Cardiac septum (tissue), 1 donor: ENCODE data around the gene MTERF1. TPM values are rescaled to one million over a fixed set of nuclear protein-coding genes. Genes with fewer than 3 reads are reported as not detected.
"Not testable (repeated sequence)": the region's sequence is repeated elsewhere in the genome, so short reads cannot be mapped to it uniquely, and the experiment has no call there.

Experiments used
- DNase-seq: peaks from one replicate; pipeline ENCODE4 v3.0.0-alpha.2; 2020; ENCODE audit warnings: low spot score
- intact Hi-C: fragments of 100-400 bp; cut with DNase I; formaldehyde crosslinking; loops from one replicate; pipeline ENCODE4 v1.14.0; 2022
- total RNA-seq: library from RNA; stranded (reverse); fragmentation: NEBNext Ultra II Directional; extraction: Animal tissue kit (Norgen Biotek cat#: 25700); gene quantifications from one replicate; pipeline ENCODE4 v1.2.1, GENCODE V29; 2021
- donor health status: DM: no; HTN: no; CAD: no.

Gene MTERF1
- total RNA-seq, 1 donor from 2014 or later: 7.5 TPM

DNA sequence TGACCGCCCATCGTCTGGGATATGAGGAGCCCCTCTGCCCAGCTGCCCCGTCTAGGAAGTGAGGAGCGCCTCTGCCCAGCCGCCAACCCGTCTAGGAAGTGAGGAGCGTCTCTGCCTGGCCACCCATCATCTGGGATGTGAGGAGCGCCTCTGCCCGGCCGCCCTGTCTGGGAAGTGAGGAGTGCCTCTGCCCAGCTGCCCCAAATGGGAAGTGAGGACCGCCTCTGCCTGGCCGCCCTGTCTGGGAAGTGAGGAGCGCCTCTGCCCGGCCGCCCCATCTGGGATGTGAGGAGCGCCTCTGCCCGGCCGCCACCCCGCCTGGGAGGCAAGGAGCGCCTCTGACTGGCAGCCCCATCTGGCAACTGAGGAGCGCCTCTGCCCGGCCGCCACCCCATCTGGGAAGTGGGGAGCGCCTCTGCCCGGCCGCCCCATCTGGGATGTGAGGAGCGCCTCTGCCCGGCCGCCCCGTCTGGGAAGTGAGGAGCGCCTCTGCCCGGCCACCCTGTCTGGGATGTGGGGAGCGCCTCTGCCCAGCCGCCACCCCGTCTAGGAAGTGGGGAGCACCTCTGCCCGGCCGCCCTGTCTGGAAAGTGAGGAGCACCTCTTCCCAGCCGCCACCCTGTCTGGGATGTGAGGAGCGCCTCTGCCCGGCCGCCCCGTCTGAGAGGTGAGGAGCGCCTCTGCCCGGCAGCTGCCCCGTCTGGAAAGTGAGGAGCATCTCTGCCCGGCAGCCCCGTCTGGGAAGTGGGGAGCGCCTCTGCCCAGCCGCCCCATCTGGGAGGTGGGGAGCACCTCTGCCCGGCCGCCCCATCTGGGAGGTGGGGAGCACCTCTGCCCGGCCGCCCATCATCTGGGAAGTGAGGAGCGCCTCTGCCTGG lies 7.1 kb upstream of the MTERF1 start:
- not testable (repeated sequence) for DNase-seq
- intact Hi-C loops: loop anchor here (10.0 kb wide), 1 partner anchor 167 kb away; no protein-coding TSS in a partner anchor

DNA sequence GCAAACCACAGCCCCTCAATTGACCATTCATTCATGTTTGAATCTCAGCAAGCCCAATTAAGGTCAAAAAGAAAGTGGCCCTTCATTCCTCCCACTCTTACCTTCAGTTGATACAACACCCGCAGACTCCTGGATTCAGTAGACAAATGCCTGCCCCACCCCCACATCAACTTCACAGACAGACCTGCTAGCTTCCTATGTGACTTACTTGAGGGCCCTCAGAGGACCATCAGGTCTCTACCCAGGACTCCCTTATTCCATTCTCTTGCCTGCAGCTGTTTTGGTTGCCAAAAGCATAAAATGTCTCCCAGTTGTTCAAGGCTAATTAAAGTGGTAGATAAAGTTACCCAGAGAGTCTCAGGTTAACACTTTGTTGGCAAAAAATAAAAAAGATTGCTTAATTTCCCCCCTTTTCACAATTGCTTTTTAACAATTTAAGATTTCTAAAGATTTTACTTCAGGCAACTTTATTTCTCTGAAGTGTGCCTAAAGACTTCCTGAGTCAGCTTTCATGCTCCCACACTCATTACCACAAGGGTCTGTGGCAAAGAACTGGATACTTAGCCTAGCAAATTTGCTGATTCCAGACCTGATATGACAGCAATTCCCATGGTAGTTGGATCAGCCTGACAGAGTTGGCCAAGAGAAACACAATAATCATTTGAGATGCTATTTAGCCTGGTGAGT lies 3.3 kb upstream of the MTERF1 start:
- intact Hi-C loops: loop anchor here (5.0 to 10.0 kb wide), 2 partner anchors 171 to 563 kb away; partner anchors contain the start of gene GATAD1
- DNase-seq: no peak

DNA sequence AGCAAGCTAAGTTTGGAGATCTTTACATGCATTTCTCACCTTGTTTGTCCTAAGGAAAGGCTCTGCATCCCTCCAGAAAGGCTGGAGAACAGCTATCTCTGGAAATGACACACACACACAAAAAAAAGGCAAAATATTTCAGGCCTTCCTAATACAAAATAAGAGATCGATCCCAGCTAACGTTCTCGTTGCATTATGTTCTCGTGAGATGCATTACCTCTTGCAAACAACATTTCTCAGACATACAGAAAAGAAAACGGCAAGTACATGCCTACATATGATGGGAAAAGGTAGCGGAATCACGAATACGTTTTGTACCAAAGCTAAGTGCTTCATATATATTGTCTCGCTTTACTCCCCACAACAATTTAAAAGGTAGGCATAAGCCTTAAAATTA lies 488 bp downstream of the MTERF1 start:
- intact Hi-C loops: loop anchor here (5.0 to 10.0 kb wide), 2 partner anchors 175 to 567 kb away; partner anchors contain the start of gene GATAD1
- DNase-seq: no peak

DNA sequence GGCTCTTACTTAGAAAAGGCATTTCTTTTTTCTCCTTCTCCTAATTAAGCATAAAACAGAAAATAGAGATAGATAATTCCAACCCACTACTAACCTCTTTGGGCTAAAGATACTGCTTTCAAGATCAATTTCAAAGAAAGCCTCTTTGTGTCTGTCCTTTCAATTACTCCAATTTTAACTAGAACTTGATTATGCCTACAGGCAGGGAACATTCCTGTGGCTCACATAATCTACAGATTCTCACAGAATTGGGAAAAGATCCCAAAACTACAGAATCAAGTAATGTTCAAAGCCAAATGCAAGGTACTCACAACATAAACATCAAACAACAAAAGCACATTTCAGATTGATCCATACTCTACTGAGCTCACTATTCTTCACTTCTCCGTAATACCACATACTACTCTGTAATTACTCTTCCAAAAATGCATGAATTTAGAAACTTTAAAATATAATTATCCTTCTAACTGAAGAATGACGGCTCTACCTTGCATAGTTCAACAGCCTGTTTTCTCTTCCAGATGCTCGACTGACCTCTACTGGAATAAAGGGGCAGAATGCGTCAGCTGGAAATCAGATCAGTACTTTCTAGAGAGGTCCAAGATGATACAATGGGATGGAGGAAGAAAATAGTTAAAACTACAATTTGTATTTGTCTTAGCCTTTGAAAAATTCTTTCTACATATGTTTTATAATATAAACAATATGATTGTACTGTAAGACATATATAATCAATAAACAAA lies 3.9 kb downstream of the MTERF1 start:
- intact Hi-C loops: loop anchor here (10.0 kb wide), 1 partner anchor 612 kb away; the partner anchor contains the start of gene FZD1
- no peak for DNase-seq

DNA sequence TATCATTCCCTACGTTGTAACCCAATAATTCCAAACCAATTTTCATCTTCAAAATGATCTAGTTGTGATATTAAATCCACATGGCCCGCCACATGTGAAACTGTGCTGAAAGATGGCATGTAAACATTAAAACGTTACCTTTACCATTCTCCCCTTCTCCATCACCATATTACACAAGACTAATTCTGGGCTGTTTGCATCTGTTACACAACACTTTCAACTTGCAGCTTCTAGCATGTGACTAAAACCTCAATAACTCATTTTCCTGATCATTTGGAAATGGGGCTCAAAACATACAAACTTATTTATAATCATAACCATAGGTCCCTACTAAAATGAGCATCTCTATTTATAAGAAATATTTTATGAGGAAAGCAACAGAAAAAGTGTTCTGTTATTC lies 4.7 kb downstream of the MTERF1 start:
- intact Hi-C loops: loop anchor here (10.0 kb wide), 1 partner anchor 611 kb away; the partner anchor contains the start of gene FZD1

DNA sequence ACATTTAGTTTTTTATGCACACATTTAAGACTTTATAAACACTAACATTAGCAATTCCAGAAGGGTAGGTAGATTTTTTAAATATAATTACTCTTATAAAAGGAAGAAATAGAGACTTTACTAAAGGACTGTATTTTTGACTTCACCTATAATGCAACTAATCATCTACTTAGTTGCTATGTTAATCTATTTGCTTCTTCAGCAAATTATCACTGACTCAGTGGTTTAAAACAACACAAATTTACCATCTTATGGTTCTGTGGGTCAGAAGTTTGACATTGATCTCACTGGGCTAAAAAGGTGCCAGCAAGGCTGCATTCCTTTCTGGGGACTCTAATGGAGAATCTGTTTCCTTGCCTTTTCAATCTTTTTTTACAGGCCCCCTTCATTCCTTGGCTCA lies 7.6 kb downstream of the MTERF1 start:
- intact Hi-C loops: loop anchor here (10.0 kb wide), 1 partner anchor 608 kb away; the partner anchor contains the start of gene FZD1
- no peak for DNase-seq

More for the DNA sequence above, 4.7 kb downstream of the MTERF1 start:
- DNase-seq: no peak

DNA sequence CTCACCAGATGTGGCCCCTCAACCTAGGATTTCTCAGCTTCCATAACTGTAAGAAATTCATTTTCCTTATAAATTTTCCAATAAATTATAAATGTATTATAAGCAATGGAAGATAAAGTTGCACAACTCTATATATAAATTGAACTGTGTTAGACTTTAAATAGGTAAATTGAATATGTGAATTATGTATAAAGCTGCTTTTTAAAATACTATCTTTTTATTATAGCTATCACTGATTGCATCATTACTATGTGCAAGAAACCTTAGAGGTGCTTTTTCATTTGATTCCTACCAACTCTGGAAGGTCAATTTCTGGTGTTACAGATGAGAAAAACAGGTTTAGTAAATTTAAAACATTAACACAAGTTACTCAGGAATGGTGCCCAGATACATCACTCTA lies 8.4 kb downstream of the MTERF1 start:
- DNase-seq: no peak
- intact Hi-C loops: loop anchor here (10.0 kb wide), 1 partner anchor 607 kb away; the partner anchor contains the start of gene FZD1

DNA sequence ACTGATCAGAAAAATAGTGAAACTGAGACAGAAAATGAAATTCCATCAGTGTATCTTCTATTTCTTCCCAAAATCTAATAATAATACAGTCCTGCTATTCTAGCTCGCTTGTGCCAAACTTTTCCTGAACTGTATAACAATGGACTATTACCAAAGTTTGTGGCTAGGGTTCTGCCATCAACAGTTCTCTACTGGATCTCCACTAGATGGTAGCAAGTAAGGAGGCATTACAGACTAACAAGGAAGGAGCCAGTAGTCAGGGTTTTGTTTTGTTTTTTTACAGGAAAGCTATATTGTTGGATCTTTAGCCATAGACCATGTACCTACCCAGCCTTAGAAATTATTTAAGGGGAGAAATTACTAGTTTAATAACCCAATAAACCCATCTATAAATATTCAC lies 10.8 kb downstream of the MTERF1 start:
- intact Hi-C loops: loop anchor here (10.0 kb wide), 1 partner anchor 605 kb away; the partner anchor contains the start of gene FZD1

DNA sequence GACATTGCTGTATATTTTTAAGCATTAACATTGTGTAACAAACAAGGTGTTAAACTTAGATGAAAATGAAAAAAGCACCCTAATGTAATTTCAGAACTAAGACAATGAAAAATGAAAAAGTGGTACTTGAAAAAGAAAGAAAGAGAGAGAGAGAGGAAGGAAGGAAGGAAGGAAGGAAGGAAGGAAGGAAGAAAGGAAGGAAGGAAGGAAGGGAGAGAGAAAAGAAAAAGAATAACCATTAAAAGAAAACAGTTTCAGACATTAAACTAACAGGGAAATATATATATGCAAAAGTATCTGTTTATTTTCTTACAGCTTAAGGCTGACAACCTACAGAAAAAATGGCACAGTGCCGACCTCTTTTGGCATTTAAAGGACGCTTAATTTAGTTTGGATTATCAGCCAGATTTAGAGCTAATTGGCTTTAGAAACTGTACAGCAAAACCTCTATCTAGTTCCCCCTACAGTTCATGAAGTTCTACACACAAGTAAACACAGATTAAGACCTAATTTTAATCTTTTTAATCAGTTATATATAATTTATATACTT lies 13.8 kb downstream of the MTERF1 start:
- intact Hi-C loops: no loop called here
- no peak for DNase-seq

More for the DNA sequence above, 10.8 kb downstream of the MTERF1 start:
- no peak for DNase-seq

DNA sequence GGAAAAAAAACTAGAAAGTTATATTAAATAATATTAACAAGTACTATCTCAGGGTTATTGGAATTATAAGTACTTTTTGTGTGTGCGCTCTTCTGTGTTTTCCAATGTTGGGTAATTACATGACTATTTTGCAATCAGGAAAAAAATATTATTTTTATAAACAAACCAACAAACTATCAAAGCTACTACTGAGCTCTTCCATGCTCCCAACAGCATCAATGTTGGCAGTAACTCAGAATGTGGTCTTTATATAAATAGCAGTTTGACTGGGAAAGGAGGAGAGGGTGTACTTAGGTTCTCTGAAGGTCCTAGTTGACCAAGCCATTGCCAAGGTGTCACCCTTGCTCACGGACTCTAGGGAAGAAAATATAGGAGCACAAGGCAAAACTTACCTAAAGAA lies 15.0 kb downstream of the MTERF1 start:
- intact Hi-C loops: no loop called here
- no peak for DNase-seq

DNA sequence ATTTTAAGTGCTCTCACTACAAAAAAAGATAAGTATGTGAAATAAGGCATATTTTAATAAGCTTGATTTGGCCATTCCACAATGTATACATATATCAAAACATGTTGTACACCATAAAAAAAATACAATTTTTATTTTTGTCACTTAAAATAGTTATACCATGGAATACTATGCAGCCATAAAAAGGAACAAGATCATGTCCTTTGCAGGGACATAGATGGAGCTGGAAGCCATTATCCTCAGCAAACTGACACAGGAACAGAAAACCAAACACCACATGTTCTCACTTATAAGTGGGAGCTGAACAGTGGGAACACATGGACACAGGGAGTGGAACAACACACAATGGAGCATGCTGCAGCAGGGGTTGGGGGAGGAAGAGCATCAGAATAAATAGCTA lies 15.9 kb downstream of the MTERF1 start:
- DNase-seq, intact Hi-C loops: not testable (repeated sequence)

DNA sequence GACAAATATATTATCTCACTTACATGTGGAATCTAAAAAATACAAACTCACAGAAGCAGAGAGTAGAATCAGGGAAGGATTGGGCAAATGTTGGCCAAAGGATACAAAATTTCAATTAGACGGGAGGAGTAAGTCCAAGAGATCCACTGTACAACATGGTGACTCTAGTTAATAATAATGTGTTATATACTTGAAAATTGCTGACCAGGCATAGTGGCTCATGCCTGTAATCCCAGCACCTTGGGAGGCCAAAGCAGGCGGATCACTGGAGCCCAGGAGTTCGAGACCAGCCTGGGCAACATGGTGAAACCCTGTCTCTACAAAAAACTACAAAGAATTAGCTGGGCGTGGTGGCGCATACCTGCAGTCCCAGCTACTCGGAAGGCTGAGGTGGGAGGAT lies 16.4 kb downstream of the MTERF1 start:
- no peak for DNase-seq
- intact Hi-C loops: no loop called here

DNA sequence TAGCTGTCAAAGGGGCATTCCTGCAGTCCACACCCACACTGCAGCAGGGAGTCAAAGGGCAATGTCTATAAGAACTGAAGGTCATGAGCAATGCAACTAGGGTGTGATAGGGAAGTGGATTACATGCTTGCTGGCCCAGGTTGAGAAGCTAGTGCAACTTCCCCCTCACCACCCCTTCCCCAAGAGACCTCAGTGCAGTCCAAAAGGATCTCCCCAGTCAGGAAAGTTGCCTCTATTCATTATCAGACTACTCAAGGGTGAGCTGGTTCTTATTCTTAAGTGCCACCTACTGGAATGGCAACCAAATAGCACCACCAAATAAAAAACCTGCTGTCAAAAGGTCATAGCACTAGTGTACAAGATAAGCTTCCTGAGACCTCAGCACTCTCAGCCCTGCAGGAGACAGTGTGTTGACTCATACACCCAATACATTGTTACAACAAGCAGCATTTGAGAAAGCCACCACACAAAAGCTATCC lies 28.2 kb downstream of the MTERF1 start:
- no peak for DNase-seq
- intact Hi-C loops: no loop called here

DNA sequence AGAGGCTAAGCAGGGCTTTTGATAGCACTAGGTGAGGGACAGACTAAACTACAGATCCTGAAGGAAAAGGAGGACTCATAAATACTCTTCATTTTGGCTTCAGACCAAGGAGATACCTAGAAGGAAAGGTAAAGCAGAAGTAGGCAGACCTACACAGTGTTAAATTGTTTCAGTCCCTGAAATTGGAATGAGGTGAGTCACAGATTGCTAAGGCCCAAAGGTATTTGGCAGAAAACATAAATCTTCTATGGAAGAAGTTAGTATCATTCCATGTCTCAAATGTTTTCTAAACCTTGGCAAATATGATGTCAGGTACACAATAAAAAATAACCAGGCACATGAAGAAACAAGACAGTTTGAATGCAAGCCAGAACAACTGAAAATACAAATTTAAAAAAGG lies 30.0 kb downstream of the MTERF1 start:
- no peak for DNase-seq
- intact Hi-C loops: no loop called here

DNA sequence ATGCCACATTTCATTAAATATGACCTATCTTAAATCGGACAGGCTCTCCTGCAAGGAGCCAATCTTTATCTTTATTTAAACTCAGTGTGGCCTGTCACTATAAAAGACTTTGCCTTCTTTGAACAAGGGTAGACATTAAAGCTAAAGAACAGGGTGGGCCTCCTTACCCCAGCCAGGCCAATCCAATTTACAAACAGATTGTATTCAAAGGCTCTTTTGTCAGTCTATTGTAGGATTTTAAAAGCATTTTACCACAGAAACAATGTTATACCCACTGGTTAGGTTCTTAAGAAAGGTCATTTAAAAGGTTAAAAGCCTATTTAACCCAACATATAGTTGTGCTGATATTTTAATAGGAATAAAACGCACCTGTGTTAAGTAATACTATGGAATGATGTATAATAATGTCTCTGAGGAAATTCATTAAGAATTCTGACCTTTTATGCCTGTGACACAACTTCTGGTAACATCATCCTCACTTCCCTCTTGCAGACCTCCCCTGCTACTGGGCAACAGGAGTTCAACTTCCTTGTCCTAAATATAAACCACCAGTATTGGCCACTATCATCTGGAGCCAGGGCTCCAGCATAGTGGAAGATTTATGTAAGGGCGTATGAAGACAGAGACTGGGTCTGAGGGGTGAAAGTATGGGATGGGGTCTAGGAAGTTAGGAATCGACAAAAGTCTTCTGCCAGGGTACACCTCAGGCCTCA lies 32.5 kb downstream of the MTERF1 start:
- intact Hi-C loops: no loop called here
- DNase-seq: no peak

DNA sequence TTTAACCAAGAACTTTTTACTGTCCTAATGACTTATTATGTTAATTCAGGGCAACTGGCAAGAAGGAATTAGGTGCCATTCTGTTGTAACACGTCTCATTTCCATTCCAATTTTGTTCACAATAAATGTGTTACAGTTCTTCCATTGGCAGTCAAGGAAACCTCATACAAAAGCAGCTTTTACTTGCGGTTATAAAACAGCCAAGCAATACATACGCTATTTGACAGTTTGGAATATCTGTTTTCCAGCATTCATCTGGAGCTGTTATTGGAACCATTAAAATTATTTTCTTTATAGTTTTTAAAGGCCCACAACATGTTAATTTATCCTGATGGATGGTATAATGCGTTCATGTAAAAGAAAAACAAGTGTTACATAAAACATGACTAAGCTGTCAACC lies 33.3 kb downstream of the MTERF1 start:
- intact Hi-C loops: no loop called here
- DNase-seq: no peak

DNA sequence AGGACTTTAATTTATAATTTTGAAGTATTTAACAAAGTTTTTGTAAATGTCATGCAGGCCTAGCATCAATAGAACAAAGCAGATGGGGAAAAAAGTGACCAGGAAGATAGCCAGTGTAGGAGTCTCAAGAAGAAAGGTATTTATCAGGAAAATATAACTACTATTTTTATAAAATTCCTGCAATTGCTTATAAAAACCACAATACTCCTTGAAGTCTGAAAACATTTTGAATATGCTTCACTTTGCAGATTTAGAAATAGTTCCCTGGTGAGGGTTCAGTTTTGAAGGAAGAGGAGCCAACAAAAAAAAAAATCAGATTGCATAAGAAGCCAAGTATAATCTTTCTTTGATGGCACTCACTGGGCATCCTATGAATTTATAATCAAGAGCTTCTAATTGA lies 34.1 kb downstream of the MTERF1 start:
- intact Hi-C loops: no loop called here
- DNase-seq: no peak

DNA sequence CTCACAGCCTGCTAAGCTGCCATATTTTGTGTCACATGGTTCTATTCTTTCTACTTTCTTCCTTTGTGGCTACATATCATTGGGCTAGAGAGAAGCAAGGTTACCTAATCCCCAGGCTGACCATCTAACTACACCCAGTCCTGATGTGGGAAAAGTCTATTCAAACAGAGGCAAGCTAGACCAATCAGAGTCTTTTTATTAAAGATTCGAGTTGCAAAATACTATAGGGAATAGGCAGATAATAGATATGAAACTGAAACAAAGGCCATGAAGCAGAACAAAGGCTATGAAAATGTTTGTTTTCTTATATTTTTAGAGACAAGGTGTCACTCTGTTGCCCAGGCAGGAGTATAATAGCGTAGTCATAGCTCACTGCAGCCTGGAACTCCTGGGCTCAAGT lies 36.7 kb downstream of the MTERF1 start:
- DNase-seq: no peak
- intact Hi-C loops: no loop called here

DNA sequence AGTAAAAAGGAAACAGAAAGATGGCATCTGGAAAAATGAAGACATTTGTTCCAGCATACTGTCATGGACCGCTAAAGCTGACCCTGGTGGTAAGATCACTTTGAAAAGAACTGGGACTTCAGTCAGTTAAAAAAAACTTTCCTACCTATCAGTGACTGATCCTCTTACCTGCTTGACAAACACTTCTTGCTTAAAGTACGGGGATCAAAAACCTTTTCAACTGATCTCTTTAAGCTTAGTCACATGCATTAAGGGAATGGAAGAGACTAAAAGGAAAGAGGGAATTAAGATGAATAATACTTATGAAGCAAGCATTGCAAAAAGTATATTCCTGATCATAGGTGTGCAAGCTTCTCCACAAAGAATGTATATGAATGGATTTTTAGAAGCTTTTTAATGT lies 42.1 kb downstream of the MTERF1 start:
- DNase-seq: no peak
- intact Hi-C loops: no loop called here
